Measurements from ENCODE around the gene TMEM202. TPM values are rescaled to one million over a fixed set of nuclear protein-coding genes. Genes with fewer than 3 reads are reported as not detected.

The TMEM202 gene
- total and polyA plus RNA-seq, 2 of the 13 experiments (the other 11 are each of a cell fraction or from before 2014, with no cell fraction given) = not detected

DNA sequence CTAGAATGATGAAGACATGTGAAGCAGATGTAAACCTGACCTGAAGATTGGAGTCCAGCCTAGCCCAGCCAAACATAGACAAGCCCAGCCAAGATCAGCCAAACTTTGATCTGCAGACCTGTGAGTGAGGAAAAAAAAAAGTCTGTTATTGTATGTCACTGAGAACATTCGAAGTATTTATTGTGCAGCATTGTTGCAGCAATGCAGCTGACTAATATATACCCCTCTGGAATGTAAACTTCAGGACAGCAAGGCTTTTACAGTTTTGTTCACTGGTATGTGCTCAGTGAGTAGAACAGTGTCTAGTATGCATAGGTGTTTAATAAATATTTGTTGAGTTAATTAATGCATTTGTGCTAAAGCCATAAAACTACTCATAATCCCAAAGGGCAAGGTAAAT, 23.4 kb downstream of the TMEM202 start:
- no TSS peak for BruUV-seq (replicated peaks)
- WGBS (ENCODE audit: low lambda C conversion rate) = 0% methylated on average over 1 of the region's 1 CpG
- Histone ChIP-seq H3K4me2 (ENCODE audit: low read depth, low read length) (no peak overlapping the region), H3K79me2 (ENCODE audit: insufficient read depth, low read length) (no peaks in the 10 kb centered on the region), H3K9ac (ENCODE audit: insufficient read depth, low read depth, low read length) (no peak overlapping the region), H4K20me1 (ENCODE audit: insufficient read depth, low read length) (no peaks in the 10 kb centered on the region), H3K27ac (ENCODE audit: extremely low read length, insufficient read depth, low read length) (no peak overlapping the region), H3K27me3 (ENCODE audit: control insufficient read depth in 1 of 2, insufficient read depth in 2 of 2, low read length in 2 of 2) (no peaks in the 10 kb centered on the region; a peak in 1 of 5 replicates), H3K36me3 (replicated peaks in 1 of 2; ENCODE audit: control insufficient read depth in 1 of 2, insufficient read depth in 2 of 2, low read length in 2 of 2) (no peaks in the 10 kb centered on the region), H3K4me1 (ENCODE audit: insufficient read depth, low read length) (no peaks in the 10 kb centered on the region), H2AFZ (ENCODE audit: low read length) (no peak overlapping the region), H3K9me3 (ENCODE audit: low read length) (no peaks in the 10 kb centered on the region), H3K4me3 (replicated peaks in 1 of 3; ENCODE audit: insufficient read depth in 1 of 3, low read depth in 2 of 3, low read length in 3 of 3) (no peak overlapping the region)
- in situ Hi-C loops (cut with HindIII; ENCODE audit: extremely low pct_ligation_motif_present, low pct_unique_long_range_greater_than_20kb) = no loop called here
- FAIRE-seq = no peak
- POLR2A ChIA-PET = no interaction called here
- TF ChIP-seq ZNF264 (CRISPR knock-in tag; IDR thresholded peaks at IDR 0.05) (no peak), ETV5 (CRISPR knock-in tag; IDR thresholded peaks at IDR 0.05; ENCODE audit: borderline replicate concordance) (no peak), ZNF792 (CRISPR knock-in tag; IDR thresholded peaks at IDR 0.05) (no peak), CC2D1A (CRISPR knock-in tag; IDR thresholded peaks at IDR 0.05) (no peak), ZNF496 (CRISPR knock-in tag; IDR thresholded peaks at IDR 0.05; ENCODE audit: insufficient replicate concordance) (no peak), ZNF556 (CRISPR knock-in tag; IDR thresholded peaks at IDR 0.05; ENCODE audit: borderline replicate concordance) (no peak)
- DNase-seq (ENCODE audit: low spot score) = no peak
- CTCF ChIA-PET (ENCODE audit: low intra/inter-chr PET ratio, low total read pairs) = no interaction called here
- ATAC-seq = no peak
- intact Hi-C loops (cut with micrococcal nuclease; ENCODE audit: unreplicated experiment) = no loop called here

DNA sequence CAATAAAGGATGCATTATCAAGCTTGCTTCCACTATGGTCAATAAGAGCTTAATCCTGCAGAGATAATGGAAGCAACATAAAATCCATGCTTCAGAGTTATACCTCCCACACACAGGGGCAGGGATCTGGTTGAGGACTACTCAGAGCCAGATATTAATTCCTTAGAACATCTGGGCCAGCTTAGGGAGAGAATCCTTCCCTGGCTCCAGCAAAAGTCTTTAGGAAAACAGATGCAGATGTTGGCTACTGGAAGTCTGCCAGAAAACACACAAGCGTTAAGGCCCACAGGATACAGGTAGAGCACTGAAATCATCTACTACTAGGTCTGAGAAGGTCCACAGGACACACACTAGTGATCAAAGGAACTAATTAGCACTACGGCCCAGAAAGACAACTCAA, 25.2 kb downstream of the TMEM202 start:
- intact Hi-C loops (cut with micrococcal nuclease; ENCODE audit: unreplicated experiment) = no loop called here
- WGBS (ENCODE audit: low lambda C conversion rate) = 31% methylated on average over 2 of the region's 2 CpGs
- no peak for ATAC-seq
- no peak overlapping the region for H3K4me2 ChIP-seq (ENCODE audit: low read depth, low read length)
- no peaks in the 10 kb centered on the region for H3K9me3 ChIP-seq (ENCODE audit: low read length)
- ChIA-PET CTCF (ENCODE audit: low intra/inter-chr PET ratio, low total read pairs) (no interaction called here), POLR2A (no interaction called here)
- in situ Hi-C loops (cut with HindIII; ENCODE audit: extremely low pct_ligation_motif_present, low pct_unique_long_range_greater_than_20kb) = no loop called here
- no peaks in the 10 kb centered on the region for H3K79me2 ChIP-seq (ENCODE audit: insufficient read depth, low read length)
- DNase-seq (ENCODE audit: low spot score) = no peak
- FAIRE-seq = no peak
- H3K4me3 ChIP-seq (replicated peaks in 1 of 3; ENCODE audit: insufficient read depth in 1 of 3, low read depth in 2 of 3, low read length in 3 of 3) = no peak overlapping the region
- no peaks in the 10 kb centered on the region for H4K20me1 ChIP-seq (ENCODE audit: insufficient read depth, low read length)
- H3K9ac ChIP-seq (ENCODE audit: insufficient read depth, low read depth, low read length) = no peak overlapping the region
- H3K27ac ChIP-seq (ENCODE audit: extremely low read length, insufficient read depth, low read length) = no peak overlapping the region
- no peaks in the 10 kb centered on the region for H3K36me3 ChIP-seq (replicated peaks in 1 of 2; ENCODE audit: control insufficient read depth in 1 of 2, insufficient read depth in 2 of 2, low read length in 2 of 2)
- no TSS peak for BruUV-seq (replicated peaks)
- H3K27me3 ChIP-seq (ENCODE audit: control insufficient read depth in 1 of 2, insufficient read depth in 2 of 2, low read length in 2 of 2) = no peaks in the 10 kb centered on the region; a peak in 1 of 5 replicates
- H3K4me1 ChIP-seq (ENCODE audit: insufficient read depth, low read length) = no peaks in the 10 kb centered on the region
- H2AFZ ChIP-seq (ENCODE audit: low read length) = no peak overlapping the region
- TF ChIP-seq, protein P1, sequence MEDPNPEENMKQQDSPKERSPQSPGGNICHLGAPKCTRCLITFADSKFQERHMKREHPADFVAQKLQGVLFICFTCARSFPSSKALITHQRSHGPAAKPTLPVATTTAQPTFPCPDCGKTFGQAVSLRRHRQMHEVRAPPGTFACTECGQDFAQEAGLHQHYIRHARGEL (CRISPR knock-in tag; IDR thresholded peaks at IDR 0.05) = no peak
- TF ChIP-seq SIX4 (CRISPR knock-in tag; IDR thresholded peaks at IDR 0.05) (no peak), RELA (CRISPR knock-in tag; IDR thresholded peaks at IDR 0.05) (no peak), ZNF781 (CRISPR knock-in tag; IDR thresholded peaks at IDR 0.05; ENCODE audit: borderline replicate concordance, not compliant biosample characterization) (no peak), YEATS2 (CRISPR knock-in tag; IDR thresholded peaks at IDR 0.05; ENCODE audit: borderline replicate concordance) (no peak), ZSCAN20 (CRISPR knock-in tag; IDR thresholded peaks at IDR 0.05; ENCODE audit: borderline replicate concordance) (no peak), ZNF383 (CRISPR knock-in tag; IDR thresholded peaks at IDR 0.05; ENCODE audit: borderline replicate concordance) (no peak), ZSCAN21 (CRISPR knock-in tag; IDR thresholded peaks at IDR 0.05; ENCODE audit: borderline replicate concordance) (no peak), ZNF549 (CRISPR knock-in tag; IDR thresholded peaks at IDR 0.05) (no peak), ZNF878 (CRISPR knock-in tag; IDR thresholded peaks at IDR 0.05) (no peak), FOXJ3 (CRISPR knock-in tag; IDR thresholded peaks at IDR 0.05; ENCODE audit: borderline replicate concordance) (no peak), CREB1 (IDR thresholded peaks at IDR 0.05) (no peak), CREB1 (CRISPR knock-in tag; IDR thresholded peaks at IDR 0.05) (no peak), CHCHD3 (CRISPR knock-in tag; IDR thresholded peaks at IDR 0.05) (no peak)
- TF ChIP-seq, protein P2, sequence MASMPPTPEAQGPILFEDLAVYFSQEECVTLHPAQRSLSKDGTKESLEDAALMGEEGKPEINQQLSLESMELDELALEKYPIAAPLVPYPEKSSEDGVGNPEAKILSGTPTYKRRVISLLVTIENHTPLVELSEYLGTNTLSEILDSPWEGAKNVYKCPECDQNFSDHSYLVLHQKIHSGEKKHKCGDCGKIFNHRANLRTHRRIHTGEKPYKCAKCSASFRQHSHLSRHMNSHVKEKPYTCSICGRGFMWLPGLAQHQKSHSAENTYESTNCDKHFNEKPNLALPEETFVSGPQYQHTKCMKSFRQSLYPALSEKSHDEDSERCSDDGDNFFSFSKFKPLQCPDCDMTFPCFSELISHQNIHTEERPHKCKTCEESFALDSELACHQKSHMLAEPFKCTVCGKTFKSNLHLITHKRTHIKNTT (CRISPR knock-in tag; IDR thresholded peaks at IDR 0.05) = no peak

All from HepG2 (cell line).